ENCODE measurements around the gene ASTL.

The ASTL gene

DNA sequence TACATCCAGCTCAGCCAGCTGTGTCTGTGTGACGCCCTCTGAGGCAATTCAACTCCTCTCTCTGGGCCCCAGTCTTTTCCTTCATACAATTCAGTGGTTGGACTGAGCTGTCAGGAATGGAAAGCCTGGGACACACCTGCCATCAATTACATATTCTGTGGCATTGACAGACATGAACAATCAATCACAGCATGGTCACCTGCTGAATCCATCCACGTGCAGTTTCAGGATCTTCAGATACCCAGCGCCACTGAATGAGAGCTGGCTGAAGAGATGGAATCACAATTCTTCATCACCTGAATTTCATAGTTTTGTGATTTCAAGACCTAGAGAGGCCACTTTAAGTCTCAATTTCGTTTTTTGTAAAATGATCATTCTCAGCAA is 27.1 kb downstream of the ASTL start:
- no peak for DNase-seq

DNA sequence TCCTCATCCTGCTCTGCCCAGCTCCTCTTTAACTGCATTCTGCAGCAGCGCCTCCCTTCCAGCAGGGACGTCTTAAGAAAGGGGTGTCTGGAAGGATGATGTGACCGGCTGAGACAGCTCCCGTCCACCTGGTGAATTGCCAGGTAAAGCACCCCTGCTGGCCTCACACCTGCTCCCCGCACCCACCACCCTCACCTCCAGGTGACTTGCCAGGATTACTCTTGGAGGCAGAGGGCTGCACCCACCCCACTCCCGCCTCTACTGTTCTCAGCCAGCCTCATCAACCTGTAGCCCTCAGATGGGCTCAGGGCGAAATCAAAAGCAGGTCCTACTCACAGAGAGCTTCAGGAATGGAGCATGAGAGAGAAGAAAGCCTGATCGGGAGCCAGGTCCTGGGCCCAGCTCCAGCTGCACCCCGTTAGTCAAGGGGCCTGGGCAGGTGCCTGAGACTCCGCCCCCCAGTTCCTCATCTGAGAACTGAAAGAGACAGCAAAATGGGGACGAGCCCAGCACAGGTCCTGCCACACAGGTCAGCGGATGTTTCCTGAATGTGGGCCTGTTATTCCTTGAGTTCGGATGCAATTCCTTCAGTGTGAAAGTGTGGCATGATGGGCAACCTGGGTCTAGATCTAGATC is 27.6 kb downstream of the ASTL start:
- no peak for DNase-seq

DNA sequence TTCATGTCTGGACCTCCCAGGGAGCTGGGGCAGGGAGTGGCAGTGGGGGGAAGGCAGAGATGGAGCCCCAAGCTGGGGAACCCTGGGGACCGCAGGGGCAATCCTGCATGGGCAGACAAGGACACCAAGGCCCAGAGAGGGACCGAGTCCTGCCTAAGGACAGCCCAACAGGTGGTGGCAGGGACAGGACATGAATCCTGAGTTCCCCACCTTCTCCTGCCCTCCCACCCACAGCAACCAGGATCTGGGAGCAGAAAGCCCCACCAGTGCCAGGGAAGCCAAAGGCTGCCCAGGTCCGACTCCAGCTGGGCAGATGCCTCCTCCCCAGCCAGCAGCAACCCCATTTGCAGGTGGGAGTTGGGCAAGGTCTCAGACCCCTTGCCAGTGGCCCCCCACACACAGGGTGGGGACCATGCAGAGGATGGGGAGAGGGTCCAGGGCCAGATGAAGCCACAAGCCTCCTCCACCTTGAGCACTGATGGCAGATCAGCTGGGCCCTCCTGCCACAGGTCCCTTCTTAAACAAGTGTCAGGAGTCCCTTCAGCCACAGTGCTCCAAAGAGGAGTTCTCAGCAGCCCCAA is 28.3 kb downstream of the ASTL start:
- DNase-seq: no peak

DNA sequence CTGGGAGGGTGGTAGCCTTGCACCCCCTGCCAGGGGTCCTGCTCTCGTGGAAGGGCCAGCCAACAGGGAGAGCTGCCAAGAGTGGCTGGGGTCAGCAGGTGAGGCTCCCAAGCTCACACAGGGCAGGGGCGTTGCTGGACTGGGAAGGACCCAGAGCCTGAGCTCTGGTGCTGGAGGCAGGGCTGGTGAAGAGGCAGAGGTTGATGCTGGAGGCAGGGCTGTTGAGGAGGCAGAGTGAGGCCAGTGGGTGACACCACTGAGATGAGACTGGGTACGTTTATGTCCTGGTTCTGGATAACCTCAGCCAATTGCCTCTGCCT is 29.0 kb downstream of the ASTL start:
- DNase-seq: no peak

DNA sequence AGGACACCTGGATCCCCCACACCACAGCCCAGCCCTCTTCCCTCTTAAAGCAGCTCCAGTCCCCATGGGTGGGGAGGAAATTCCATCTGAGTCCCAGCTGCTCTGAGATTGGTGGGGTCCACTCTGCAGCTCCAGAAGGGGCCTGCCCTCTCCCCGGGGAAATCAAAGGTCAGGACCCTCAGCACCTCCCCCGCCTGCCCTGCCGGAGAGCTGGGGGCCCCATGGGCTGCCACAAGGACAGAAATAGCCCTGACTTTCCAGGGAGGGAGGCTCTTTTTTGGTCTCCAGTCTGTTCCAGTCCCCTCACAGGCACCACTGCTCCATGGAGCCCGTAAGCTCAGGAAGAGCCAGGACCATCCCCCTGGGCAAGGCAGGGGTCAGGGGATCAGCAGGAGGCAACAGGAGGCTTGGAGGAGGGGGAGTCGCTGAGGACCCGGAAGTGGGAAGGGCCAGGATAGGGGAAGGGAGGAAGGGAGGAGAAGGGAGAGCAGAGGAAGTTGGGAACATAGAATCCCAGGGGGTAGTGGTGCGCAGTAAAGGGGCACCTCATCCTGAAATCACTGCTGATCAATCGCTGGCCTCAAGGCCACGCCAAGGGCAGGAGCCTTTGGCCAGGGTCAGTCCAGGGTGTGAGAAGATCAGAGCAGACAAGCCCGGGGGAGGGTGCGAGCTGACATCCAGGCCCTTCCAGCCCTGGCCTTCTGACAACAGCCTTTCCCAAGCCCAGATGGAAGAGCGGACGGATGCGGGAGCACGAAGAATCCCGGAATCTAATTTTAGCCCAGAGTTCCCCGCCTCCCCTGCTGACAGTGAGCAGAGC is 29.6 kb downstream of the ASTL start:
- DNase-seq: no peak

DNA sequence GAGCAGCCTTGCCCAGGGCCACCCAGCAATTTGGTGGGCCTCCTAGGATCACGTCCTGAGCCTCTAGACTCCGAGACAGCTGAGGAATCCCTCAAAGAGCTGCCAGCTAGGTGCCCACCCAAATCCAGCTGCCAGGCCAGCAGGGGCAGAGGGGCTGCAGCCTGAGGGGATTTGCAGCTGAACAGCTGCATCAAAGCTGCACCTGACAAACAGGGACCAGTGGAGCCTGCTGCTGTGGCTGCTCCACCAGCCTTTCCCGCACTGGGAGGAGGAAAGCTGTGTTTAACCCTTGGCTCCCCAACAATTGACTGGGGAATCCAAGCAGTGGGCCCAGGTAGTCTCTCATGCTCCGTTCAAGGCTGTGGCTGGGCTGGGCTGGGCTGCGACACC is 30.2 kb downstream of the ASTL start:
- DNase-seq: no peak

DNA sequence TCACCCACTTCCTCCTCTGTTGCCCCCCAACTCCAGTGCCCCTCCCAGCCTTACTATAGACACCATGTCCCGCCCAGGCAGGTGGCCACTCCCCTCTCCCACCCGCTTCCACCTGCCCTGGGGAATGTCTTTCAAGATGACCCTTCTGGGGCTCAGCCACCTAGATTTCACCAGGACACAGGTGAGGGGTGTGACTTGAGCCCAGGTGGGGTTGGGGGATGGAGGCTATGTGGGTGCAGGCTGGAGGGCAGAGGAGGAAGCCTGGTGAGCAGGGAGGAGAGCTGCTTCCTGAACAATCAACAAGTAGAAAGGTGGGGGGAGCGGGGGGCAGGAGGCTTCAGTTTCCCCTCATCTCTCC is 30.6 kb downstream of the ASTL start:
- DNase-seq: no peak

DNA sequence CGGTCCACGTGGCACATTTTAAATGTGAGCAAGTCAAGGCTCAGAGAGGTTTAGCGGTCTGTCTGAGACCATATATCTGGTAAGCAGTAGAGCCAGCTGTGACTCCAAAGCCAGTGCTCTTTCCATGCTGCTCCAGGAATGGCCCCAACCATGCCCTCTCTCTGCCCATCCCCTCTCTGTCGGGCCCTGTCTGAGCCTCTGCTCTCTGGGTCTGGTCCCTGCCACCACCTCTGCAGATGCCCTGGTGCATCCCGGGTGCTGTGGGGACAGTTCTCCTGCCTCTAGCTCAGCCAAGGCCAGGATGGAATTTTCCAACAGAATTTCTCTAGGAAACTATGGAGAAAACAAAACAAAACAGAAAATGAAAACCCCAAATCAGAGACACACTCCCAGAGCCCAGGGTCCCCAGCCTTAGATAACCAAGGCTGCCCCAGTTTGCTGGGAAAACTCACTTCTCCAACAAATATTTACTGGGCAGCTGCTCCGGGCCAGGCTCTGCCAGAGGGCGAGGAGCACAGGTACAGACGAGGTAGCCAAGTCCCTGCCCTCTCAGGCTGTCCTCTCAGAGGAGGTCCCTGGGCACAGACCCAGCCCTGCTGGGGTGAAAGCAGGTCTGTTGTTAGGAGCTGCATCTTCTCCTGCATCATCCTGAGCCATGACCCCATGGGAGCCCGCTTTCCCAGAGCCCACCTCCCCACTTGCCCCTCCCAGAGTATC is 31.2 kb downstream of the ASTL start:
- no peak for DNase-seq

DNA sequence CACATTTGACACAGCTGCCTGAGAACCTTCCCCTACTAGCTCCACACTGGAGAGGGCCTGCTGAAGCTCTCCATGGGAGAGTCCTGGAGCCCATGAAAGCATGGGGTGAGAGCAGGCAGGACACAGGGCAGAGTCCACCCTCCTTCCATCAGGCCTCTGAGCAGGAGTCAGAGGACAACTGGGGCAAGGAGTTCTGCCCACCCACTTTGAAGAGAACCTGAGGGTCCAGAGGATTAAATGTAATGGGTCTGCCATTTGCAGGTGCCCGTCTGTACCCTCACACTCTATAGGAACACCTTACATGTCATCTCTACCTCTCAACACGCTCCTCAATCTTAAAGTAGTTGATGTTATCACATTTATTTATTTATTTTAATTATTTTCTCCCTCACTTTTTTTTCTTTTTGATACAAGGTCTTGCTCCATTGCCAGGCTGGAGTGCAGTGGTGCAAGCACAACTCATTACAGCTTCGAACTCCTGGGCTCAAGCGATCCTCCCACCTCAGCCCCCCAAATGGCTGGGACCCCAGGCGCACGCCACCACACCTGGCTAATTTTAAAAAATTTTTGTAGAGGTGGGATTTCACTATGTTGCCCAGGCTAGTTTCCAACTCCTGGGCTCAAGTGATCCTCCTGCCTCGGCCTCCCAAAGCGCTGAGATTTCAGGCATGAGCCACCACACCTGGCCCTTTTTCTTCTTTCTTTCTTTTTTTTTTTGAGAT is 32.1 kb downstream of the ASTL start:
- DNase-seq: no peak

DNA sequence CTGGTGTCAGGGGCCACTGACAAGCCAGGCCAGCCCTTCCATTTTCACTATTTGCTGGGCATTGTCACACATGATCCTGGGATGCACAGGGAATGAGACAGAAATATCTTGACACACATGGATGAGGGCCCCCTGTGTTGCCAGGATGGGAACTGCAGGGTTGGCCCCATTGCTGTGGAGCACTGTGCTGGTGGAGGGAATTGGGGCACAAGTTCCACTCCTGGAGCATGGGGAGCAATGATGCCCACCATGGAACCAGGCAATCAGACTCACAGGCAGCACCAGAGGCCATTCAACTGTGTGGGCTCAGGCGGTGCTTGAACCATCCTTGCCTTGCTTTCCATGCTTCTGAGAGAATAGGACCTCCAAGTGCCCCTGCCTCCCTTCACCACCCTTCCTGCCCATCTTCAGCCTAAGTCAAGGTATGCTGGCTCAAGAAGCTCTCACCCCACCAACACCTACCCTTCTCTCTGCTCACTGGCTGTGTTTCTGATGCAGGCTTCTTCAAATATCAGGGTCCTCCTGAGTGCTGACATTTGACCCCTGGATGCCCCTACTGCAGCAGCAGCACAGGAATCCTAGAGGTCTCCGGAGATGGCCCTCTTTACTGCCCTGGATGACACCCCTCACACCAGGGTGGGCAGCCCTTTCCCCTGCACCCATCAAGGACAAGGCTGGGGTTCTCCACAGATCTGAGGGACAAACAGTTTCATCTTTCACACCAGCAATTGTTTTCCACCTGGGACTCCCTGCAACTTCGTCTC is 33.0 kb downstream of the ASTL start:
- no peak for DNase-seq

DNA sequence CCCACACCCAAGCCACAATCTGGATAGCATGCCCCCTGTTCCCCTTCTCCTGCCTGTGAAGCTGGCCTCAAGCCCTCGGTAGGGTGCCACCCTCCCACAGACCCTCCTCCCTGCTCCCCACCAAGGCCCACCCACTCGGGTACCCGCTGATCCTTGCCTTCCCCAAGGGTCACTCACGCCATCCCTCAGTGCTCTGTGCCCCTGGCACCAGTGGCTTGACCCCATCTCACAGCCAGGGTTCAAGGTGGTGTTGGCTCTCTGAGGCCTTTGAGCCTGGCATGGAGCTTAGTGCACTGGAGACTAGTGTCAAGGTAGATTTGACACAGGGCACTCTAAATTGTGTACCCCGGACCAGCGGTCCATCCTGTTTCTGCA is 33.8 kb downstream of the ASTL start:
- no peak for DNase-seq

DNA sequence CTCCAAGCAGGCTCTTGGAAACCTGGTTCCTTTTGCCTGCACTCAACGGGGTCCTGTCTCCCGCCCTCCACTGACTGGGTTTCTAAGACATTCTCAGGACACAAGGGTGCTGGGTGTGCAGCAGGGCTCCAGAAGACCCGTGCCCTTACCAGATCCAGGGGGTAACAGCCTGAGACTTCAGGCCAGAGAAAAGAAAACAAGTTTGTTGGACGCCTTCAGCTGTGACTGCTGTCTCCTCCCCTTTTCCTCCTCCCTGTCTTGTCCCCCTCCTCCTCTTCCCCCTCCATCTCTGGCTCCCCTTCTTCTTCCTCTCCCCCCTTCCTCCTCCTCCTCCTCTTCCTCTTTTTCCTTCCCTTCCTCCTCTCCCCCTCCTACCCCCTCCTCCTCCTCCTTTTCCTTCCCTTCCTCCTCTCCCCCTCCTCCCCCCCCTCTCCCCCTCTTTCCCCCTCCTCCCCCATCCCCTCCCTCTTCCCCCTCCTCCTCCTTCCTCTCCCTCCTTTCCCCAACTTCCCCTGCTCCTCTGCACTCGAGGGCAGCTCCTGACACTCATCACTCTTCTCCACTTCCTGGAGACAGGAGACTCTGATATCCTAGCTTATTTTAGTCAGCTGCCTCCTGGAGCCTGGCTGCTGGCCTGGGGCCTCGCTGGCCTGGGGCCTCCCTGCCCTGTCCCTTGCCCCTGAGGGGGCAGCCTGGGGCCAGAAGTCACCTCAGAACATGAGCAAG is 34.4 kb downstream of the ASTL start:
- no peak for DNase-seq

DNA sequence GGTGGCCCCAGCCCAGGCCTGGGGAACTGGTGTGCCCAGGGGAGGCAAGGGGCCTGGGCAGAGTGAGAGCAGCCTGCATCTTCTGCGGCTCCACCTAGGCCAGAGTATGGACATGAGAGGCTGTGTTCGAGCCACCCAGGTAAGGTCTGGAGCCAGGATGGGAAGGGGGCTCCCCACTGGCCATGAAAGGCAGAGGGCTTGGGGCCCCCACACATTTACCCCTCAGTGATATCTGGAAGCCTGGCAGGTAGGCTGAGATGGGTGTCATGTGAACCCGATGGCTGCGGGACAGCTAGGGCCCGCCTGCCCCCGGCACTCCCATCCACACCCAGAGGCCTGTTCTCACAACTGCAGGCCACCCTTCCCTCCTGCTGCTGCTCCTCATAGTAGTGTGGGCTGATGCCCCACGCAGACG is 35.1 kb downstream of the ASTL start:
- no peak for DNase-seq

DNA sequence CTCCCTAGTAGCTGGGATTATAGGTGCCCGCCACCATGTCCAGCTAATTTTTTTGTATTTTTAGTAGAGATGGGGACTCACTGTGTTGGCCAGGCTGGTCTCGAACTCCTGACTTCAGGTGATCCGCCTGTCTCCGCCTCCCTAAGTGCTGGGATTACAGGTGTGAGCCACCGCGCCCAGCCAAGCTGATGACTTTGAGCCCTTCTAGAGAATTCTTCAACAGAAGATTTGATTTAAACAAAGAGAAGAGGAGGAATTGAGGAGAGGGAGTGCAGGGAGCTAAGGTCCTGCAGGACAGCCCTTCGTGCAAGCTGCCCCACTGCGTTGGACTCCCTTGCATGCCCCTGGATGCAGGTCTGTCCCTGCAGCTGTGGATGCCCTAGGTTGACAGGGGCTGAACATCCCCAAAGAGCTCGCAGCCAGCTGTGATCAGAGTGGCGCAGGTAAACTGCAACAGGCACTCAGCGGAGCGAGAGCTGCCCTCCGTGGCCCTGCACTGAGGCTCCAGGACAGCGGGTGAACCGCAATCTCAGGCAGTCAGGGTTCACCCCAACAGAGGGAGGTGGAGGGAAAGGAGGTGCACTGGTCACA is 35.6 kb downstream of the ASTL start:
- no peak for DNase-seq

DNA sequence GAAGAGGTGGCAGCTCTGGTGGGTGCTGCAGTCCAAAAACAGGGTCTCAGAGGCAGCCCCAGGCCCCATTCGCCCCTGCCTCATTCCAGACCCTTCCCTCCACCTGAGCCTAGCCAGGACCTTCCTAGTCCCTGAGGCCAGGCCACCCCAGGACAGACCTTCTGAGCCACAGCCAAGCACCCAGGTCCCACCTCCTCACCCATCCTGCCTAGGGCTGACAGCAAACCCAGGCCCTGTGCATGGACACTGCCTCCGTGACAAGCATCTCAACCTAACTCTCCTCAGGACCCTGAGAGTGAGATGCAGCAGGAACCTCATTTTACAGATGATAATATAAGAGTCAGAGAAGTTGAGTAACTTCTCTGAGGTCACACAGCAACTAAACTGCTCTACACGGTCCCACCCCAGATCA is 37.4 kb downstream of the ASTL start:
- no peak for DNase-seq

DNA sequence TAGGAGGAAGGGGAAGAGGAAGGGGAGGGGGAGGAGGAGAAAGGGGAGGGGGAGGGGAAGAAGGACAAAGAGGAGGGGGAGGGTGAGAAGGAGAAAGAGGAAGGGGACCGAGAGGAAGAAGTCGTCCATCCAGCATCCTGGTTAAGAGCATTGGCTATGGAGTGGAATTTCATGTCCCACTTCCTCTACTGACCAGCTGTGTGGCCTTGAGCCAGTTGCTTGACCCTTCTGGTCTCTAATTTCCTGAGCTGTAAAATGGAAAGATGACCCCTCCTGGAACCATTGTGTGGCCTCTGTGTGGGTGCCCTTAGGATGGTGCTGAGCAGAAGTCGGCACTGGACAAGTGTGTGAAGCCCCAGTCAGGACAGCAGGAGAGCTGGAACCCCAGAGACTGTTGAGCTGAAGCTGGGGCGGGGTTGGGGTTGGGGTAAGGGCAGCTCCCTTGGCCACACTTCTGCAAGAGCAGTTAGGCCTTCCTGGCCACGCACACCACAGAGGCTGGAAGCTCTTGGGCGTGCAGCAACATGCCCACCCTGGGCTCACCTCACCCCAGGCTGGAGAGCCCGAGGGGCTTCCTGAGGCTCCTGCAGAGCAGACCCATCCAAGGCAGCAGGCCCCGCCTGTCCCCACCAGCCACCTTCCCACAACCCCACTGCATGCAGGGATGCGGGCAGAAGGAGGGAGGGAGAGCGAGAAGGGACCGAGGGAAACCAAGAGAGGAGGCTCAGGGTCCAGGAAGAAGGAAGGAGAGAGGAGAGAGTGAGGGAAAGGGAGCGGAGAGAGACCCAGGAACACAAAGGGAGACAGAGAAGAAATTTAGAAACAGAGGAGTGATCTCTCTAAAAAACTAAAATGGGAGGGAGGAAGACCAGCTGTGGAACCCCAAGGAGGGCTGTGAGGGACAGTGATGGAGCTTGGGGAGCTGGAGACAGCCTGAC is 38.2 kb downstream of the ASTL start:
- DNase-seq: no peak

DNA sequence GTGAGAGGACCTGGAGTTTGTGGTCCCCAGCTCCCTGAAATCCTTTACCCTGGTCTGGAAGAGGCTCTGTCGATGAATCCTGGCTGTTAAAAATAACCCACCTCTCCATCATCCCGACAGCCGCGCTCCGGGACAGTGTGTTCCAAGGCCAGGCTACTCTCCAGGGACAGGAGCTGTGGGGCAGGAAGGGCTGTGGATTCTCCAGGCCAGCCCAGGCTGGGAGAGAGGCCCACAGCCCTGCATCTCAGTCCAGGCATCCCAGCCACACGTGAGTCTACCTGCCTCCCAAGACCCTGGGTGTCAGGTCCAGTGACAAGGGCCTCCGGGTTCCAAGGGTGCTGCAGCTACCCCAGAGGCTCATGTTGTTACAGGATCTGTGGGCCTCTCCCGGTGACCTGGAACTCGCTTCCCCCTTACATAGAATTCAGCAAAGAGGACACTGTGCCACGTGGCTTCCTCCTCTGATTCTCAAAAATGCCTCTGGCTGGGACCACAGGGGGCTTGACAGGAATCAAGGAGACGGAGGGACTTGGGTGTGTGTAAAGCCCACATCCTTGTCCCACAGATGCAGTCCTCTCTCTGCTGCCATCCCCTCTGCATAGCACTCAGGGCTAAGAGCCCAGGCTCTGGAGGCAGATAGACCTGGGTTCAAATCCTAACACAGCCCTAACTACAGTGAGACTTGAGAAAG is 39.3 kb downstream of the ASTL start:
- no peak for DNase-seq

DNA sequence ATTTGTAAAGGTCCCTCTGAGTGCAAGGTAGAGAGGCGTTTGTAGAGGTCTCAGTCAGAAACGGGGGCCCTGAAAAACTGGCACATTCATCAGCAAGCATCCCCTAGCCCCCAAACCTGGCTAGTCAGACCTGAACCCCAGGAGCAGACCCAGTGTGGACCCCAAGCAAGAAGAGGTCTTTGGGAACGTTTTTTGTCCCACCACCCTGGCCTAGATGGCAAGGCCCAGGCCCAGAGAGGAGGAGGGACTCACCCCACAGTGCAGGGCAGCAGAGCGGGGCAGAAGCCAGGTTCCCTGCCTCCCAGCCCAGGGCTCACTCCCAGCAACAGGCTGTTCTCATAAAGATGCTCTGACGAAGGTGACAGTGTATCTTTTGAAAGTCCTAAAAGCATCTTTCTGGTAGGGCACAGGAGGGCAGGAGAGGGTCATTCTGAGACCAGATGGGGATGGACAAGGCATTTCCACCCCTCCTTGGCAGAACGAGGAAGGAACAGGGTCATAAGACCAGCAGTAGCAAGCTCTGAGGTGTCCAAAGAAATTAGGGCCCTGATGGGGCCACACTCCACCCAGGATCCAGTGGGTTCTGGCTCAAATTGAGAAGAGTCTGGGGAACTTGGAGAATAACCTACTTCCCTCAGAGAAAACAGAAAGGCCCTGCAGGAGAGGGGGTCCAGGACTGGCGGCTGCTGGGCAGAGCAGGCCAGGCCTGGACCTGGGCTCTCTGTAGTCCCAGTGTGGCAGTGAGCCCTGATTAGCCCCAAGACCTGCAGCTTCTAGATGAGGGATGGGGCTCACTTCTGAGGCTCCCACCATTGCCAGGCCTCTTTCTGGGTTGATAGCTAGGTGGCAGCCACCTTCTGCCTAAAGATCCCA is 40.1 kb downstream of the ASTL start:
- DNase-seq: no peak

DNA sequence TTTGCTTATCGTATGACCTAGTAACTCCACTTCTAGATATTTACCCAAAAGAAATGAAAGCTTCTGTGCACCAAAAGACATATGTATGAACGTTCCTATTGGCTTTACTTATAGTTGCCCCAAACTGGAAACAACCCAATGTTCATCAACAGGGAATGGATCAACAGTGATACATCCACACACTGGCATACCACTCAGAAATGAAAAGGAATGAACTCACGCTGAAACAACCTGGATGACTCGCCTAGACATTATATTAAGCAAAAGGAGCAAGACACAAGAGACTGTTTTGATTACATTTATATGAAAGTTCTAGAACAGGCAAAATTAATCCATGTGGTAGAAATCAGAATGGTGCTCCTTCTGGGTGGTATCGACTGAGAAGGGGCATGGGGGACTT is 40.9 kb downstream of the ASTL start:
- DNase-seq: no peak

All from activated naive CD4-positive, alpha-beta T cell treated with anti-CD3 and anti-CD28 coated beads, Interleukin-2, amount 50 U/mL, for 16 hours (primary cell).